GM19324 (cell line): ENCODE data around the gene TIMELESS.
"Not testable (repeated sequence)": the region's sequence is repeated elsewhere in the genome, so short reads cannot be mapped to it uniquely, and the experiment has no call there.

Source experiments
- ATAC-seq: cut with Tn5 transposase; IDR thresholded peaks from one replicate; pipeline ENCODE4 v1.9.1; 2021; ENCODE audit warnings: mild to moderate bottlenecking, moderate library complexity; ENCODE audit not compliant: unreplicated experiment, low FRiP score

TIMELESS gene

GRCh38 chr12:56468216-56469006 is 19.2 kb upstream of the TIMELESS start, which contains the start of gene SPRYD4:
SPRYD4 (plus strand) TSS chr12:56468578; CDS start chr12:56468592, 14 bp downstream.
- ATAC-seq, result peak; percentile 94

- ATAC-seq, result no peak
Observed at GRCh38 chr12:56462565-56462964, 13.3 kb upstream of the TIMELESS start.

- no peak for ATAC-seq
Observed at GRCh38 chr12:56461235-56462159, 12.3 kb upstream of the TIMELESS start.

DNA sequence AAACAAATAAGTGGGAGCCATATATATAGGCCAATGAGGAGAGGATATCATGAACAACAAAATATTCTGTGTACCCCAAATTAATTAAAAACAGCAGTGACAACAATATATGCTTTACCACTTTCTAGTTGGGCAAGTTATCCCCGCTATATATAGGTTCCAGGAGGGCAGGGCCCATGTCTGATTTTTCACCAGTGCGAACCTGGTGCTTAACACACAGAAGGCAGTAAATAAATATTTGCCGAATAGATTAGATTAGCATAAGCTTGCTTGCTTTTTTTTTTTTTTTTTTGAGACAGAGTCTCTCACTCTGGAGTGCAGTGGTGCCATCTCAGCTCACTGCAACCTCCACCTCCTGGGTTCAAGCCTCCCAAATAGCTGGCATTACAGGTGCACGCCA is 8.6 kb upstream of the TIMELESS start:
- ATAC-seq, result no peak

DNA sequence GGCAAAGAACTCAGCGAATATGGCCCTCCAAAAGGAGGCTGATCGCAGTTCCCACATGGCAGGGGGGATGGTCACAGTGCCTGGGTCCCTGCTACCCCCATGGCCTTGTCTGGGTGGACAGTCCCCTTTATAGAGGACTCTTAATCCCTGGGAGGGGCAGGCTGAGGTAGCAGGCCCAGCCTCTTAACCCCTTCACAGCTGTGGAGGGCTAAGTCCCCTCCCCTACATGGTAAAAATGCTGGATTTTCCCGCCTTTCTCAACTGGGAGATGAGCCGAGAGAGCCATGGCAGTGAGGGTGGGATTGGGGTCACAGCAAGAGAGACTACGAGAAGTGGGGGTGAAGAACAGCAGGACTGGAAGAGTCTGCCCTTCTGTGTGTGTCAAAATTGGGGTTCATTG is 5.3 kb upstream of the TIMELESS start, which contains the start of gene MIP:
Gene MIP, minus strand, starts transcription at position 101 of the 400 bp plus-strand sequence. Its CDS starts 44 bp downstream, at position 57.
- ATAC-seq, result no peak

GRCh38 chr12:56451147-56451546 is 1.9 kb upstream of the TIMELESS start:
- no peak for ATAC-seq

DNA sequence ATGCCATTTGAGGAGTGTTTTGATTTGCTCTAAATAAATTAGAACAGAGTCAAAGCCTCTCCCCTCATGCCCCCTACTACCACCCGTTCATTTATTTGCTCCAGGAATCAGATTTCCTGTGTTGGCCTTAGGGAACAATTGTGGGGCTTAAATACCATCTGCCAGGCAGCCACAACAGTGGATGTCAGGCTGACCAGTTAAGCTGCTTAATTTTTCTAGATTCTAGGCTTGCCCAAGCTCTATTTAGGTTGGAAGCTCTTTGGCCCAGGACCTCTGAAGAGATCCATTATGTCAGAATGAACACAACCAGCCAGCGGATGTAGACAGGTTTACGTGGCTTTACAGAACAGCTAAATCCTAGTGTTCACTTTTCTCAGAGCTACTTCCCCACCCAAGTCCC is 1.0 kb upstream of the TIMELESS start:
- no peak for ATAC-seq

DNA sequence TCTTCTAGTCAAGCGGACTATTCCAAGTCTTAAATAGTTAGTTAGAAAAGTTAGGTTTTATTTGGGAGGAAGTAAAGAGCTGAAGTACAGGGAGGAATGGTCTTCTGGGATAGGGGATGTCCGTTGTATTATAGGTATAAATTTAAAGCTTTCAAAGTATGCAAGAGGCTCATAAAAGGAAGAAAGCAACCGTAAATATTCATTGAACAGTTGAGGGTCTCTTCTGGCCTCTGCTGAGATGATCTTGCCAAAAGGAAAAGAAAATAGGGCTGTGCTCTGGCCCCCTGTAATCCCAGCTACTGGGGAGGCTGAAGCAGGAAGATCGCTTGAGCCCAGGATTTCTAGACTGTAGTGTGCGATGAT is 377 bp upstream of the TIMELESS start:
- no peak for ATAC-seq

- not testable (repeated sequence) for ATAC-seq
Observed at GRCh38 chr12:56443208-56443607, 6.0 kb downstream of the TIMELESS start.

- ATAC-seq, result no peak
Observed at GRCh38 chr12:56437430-56438176, 11.6 kb downstream of the TIMELESS start.

DNA sequence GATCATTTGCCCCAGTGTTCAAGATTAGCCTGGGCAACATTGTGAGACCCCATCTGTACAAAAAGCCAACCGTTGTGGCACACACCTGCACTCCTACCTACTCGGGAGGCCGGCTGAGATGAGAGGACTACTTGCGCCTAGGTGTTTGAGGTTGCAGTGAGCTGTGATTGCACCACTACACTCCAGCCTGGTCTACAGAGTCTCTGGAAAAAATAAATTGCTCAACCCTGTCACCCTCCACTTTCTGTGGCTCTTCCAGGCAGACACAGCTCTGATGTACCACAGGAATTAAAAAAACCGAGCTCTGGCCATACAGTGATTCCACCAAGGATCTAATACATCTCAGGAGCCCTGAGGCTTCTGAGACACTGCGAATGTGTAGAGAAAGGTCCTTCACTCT is 14.4 kb downstream of the TIMELESS start:
- no peak for ATAC-seq

- ATAC-seq, result no peak
Observed at GRCh38 chr12:56431850-56432249, 17.4 kb downstream of the TIMELESS start.

DNA sequence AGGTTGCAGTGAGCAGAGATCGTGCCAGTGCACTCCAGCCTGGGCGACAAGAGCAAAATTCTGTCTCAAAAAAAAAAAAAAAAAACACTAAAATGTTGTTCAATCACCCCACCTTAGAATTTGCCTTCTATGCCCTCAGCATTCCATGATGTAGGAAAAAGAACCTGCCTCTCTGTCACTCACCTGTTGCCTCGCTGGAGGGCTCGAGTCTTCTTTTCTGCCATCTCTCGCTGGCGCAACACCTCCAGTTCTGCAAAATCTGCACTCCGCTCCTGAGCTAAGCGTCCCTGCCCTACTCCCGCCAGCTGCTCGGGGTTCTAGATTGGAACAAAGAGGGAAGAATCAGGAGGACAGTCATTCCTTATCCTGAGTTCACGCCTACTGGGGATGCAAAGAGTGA is 17.9 kb downstream of the TIMELESS start:
- no peak for ATAC-seq

- no peak for ATAC-seq
Observed at GRCh38 chr12:56425940-56426438, 23.2 kb downstream of the TIMELESS start.

DNA sequence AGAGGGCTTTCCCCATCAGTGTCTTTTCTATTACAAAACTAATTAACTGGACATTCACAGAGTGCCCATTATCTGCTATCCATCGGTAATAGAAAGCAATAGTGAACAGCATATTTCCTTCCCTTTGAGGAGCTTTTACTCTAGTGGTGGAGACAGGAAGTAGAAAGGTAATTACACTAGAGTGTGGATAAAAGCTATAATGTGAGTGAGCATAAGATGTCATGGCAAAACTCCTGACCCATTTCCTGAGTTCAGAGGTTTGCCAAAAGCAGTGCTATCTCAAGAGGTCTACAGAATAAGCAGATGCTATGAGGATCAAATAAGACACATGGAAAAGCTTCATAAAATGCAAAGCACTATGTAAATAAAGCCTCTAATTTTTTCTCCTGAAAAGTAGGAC is 24.0 kb downstream of the TIMELESS start:
- no peak for ATAC-seq

- no peak for ATAC-seq
Observed at GRCh38 chr12:56420411-56420810, 28.8 kb downstream of the TIMELESS start.

GRCh38 chr12:56417739-56418138 is 31.5 kb downstream of the TIMELESS start:
- no peak for ATAC-seq

DNA sequence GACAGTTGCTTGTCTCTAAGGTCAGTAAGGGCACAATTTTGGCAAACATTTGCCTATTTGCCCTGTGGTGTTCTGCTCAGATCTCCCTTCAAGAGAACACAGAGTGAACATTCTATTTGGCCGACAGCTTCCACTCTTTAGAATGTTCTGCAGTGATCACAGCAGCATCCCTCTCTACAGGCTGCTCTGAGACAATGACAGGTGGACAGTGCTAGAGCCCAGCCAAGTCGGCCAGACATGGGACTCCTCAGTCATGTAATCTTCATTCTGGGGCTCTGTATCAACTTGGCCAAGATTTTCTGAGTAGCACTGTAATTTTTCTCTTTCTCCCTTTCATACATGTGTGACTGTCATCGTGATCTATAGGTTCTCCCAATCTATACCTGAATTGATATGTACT is 34.8 kb downstream of the TIMELESS start:
- ATAC-seq, result no peak

DNA sequence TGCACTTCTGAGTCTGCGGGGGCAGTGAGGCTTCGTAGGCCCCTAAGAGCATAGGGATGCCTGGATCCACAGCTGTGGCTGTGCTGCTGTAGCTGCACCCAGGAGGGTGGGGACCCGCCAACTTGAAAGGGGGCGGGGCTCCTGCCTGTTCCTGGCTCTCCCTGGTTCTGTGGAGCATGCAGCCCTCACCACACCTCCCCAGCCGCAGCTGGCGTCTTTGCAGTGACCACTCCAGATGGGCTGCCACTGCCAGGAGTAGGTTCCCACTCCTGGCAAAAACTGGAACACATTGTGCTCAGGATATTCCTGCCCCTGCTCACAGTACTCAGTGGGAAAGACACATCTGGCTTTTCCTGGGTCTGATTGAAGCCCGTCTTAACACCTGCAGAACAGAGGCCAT is 35.8 kb downstream of the TIMELESS start:
- no peak for ATAC-seq
